Esophagus muscularis mucosa (tissue), 4 donors: Measurements from ENCODE around the gene OR51B2. TPM values are rescaled to one million over a fixed set of nuclear protein-coding genes. Genes with fewer than 3 reads are reported as not detected.

ENCODE experiments used
- DNase-seq: peaks from one replicate; pipeline ENCODE4 v3.0.0-alpha.2; 2017; ENCODE audit errors: extremely low spot score
- H3K27ac ChIP-seq, 4 donors: fragments of 200-600 bp; sonication (generic); replicated peaks in 1 of 4; 1 replicate in 3 of 4; 2 replicates in 1 of 4; pipeline ENCODE4 v1.5.1; 2016 to 2019; ENCODE audit warnings: mild to moderate bottlenecking in 1 of 4
- H3K27me3 ChIP-seq, 4 donors: fragments of 200-600 bp; sonication (generic); one replicate each; pipeline versions ENCODE4 v1.5.1 to v1.6.0; 2016 to 2019
- H3K36me3 ChIP-seq, 4 donors: fragments of 200-600 bp; sonication (generic); one replicate each; pipeline ENCODE4 v1.5.1; 2016 to 2019
- H3K4me1 ChIP-seq, 4 donors: fragments of 200-600 bp; sonication (generic); one replicate each; pipeline ENCODE4 v1.5.1; 2016 to 2019
- H3K4me3 ChIP-seq, 4 donors: fragments of 200-600 bp; sonication (generic); 1 replicate in 2 of 4; 2 replicates in 2 of 4; pipeline ENCODE4 v1.5.1; 2016 to 2019; ENCODE audit warnings: mild to moderate bottlenecking in 4 of 4, moderate library complexity in 1 of 4
- H3K9me3 ChIP-seq, 4 donors: fragments of 200-600 bp; sonication (generic); 1 replicate in 3 of 4; 2 replicates in 1 of 4; pipeline ENCODE4 v1.5.1; 2016 to 2019
- EP300 ChIP-seq: sonication (generic); formaldehyde crosslinking; IDR thresholded peaks from one replicate; pipeline ENCODE4 v1.6.1; 2017; ENCODE audit warnings: antibody characterized with exemption
- POLR2A ChIP-seq: fragments of 450-650 bp; IDR thresholded peaks from one replicate; pipeline ENCODE4 v1.6.1; 2017; ENCODE audit warnings: antibody characterized with exemption, moderate library complexity, mild to moderate bottlenecking, low read depth
- POLR2AphosphoS5 ChIP-seq, 2 donors: sonication (generic); formaldehyde crosslinking; IDR thresholded peaks; one replicate each; pipeline ENCODE4 v1.6.1; 2017; ENCODE audit warnings: antibody characterized with exemption in 2 of 2
- WGBS: methylation state at CpG from one replicate; pipeline ENCODE4 v1.1.5; 2018; 5-methylcytosine and 5-hydroxymethylcytosine counted together
- intact Hi-C: fragments of 100-400 bp; cut with DNase I; formaldehyde crosslinking; loops from one replicate; pipeline ENCODE4 v1.15.1; 2023
- total RNA-seq, 4 donors: library from RNA; depleted of rRNA; stranded (reverse); fragments of >200 nt; gene quantifications; one replicate each; pipeline versions ENCODE4 v1.1.0 to v1.2.1, GENCODE V29; 2016
- TF ChIP-seq, protein P1 (sequence below), 3 experiments: fragments of 200-600 bp in 2 of 3; fragments of 450-650 bp in 1 of 3; sonication (generic) in 2 of 3; IDR thresholded peaks; one replicate each; pipeline ENCODE4 v1.5.1; 2017 to 2019; ENCODE audit warnings: antibody characterized with exemption in 3 of 3, mild to moderate bottlenecking in 2 of 3, moderate library complexity in 1 of 3

Gene OR51B2
- total RNA-seq, 4 donors from 2014 or later, result not detected

- no peak for DNase-seq
- Histone ChIP-seq H3K9me3 (no peaks in the 10 kb centered on the region), H3K27ac (no peak overlapping the region), H3K4me1 (no peaks in the 10 kb centered on the region), H3K4me3 (no peak overlapping the region), H3K27me3 (no peaks in the 10 kb centered on the region), H3K36me3 (no peaks in the 10 kb centered on the region)
- WGBS, result 84% methylated on average over 2 of the region's 2 CpGs
- intact Hi-C loops, result no loop called here
- no peak for TF ChIP-seq POLR2A
Measured at GRCh38 chr11:5307256-5308019, 16.7 kb downstream of the OR51B2 start.

GRCh38 chr11:5304046-5304445 is 20.1 kb downstream of the OR51B2 start:
- H3K4me3 ChIP-seq, result no peak overlapping the region
- intact Hi-C loops, result no loop called here
- 92% methylated on average over 1 of the region's 1 CpG for WGBS
- no peak for DNase-seq
- H3K36me3 ChIP-seq, result no peaks in the 10 kb centered on the region
- no peaks in the 10 kb centered on the region for H3K27me3 ChIP-seq
- no peaks in the 10 kb centered on the region for H3K9me3 ChIP-seq
- no peak overlapping the region for H3K27ac ChIP-seq
- no peaks in the 10 kb centered on the region for H3K4me1 ChIP-seq
- no peak for TF ChIP-seq EP300
- no peak for TF ChIP-seq POLR2AphosphoS5 (IDR thresholded peaks at IDR 0.05)
- TF ChIP-seq POLR2A, result no peak
- TF ChIP-seq, protein P1, sequence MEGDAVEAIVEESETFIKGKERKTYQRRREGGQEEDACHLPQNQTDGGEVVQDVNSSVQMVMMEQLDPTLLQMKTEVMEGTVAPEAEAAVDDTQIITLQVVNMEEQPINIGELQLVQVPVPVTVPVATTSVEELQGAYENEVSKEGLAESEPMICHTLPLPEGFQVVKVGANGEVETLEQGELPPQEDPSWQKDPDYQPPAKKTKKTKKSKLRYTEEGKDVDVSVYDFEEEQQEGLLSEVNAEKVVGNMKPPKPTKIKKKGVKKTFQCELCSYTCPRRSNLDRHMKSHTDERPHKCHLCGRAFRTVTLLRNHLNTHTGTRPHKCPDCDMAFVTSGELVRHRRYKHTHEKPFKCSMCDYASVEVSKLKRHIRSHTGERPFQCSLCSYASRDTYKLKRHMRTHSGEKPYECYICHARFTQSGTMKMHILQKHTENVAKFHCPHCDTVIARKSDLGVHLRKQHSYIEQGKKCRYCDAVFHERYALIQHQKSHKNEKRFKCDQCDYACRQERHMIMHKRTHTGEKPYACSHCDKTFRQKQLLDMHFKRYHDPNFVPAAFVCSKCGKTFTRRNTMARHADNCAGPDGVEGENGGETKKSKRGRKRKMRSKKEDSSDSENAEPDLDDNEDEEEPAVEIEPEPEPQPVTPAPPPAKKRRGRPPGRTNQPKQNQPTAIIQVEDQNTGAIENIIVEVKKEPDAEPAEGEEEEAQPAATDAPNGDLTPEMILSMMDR (IDR thresholded peaks at IDR 0.05), result no peak

DNA sequence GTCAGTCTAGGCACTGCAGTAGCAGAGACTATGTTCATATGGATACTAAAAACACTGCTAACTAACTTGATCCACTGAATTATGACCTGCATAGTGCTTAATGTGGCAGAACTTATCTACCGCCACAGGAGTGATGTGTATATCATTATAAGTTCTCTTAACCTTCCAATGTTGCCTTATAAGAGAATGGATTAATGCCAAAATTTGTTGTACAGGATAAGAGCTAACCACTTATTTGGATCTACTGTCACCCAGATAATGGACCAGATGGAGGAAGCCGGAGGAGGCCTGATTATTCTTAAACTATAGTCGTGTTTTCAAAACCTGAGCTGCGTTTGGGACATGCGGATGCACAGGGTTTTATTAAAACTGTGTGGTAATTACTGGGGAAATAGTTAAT is 20.5 kb downstream of the OR51B2 start:
- Histone ChIP-seq H3K36me3 (no peaks in the 10 kb centered on the region), H3K4me1 (no peaks in the 10 kb centered on the region), H3K4me3 (no peak overlapping the region), H3K27ac (no peak overlapping the region), H3K9me3 (no peaks in the 10 kb centered on the region), H3K27me3 (no peaks in the 10 kb centered on the region)
- intact Hi-C loops, result no loop called here
- no peak for TF ChIP-seq EP300
- TF ChIP-seq, protein P1 (IDR thresholded peaks at IDR 0.05), result no peak
- TF ChIP-seq POLR2AphosphoS5 (IDR thresholded peaks at IDR 0.05), result no peak
- TF ChIP-seq POLR2A, result no peak
- 68% methylated on average over 5 of the region's 5 CpGs for WGBS
- DNase-seq, result no peak

GRCh38 chr11:5301846-5302245 is 22.3 kb downstream of the OR51B2 start, which contains the start of gene OR51B4:
TSS of gene OR51B4 (minus strand) at chr11:5301946. CDS start at chr11:5301946, 0 bp downstream.
- Histone ChIP-seq H3K4me3 (no peak within 1 kb of the TSS), H3K4me1 (no peaks in the 10 kb centered on the region), H3K27ac (no peak within 1 kb of the TSS), H3K9me3 (no peaks in the 10 kb centered on the region), H3K36me3 (no peaks in the 10 kb centered on the region), H3K27me3 (no peaks in the 10 kb centered on the region)
- WGBS, result 88% methylated on average over 2 of the region's 2 CpGs
- TF ChIP-seq POLR2AphosphoS5 (IDR thresholded peaks at IDR 0.05) (no peak), EP300 (no peak), POLR2A (no peak)
- TF ChIP-seq, protein P1 (IDR thresholded peaks at IDR 0.05), result no peak
- intact Hi-C loops, result no loop called here
- no peak for DNase-seq

DNA sequence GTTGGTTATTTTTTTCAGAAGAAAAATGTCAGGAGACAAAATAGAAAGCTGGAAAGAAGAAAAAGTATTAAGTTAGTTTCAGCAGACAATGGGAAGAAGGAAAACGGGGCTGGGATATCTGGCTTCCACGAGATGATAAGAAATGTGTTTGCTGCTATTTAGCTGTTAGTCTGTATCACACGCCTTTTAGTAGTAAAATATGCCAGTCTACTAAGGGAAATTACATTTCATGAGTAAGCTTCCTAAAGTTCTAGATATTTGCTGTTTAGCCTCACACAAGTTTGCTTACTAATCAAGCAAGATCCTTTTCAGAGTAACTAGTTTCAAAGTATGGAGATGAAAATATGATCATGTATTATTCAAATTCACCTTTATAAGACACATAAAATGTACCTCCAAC is 23.8 kb downstream of the OR51B2 start:
- Histone ChIP-seq H3K9me3 (no peaks in the 10 kb centered on the region), H3K4me3 (no peak overlapping the region), H3K27me3 (no peaks in the 10 kb centered on the region), H3K27ac (no peak overlapping the region), H3K4me1 (no peaks in the 10 kb centered on the region), H3K36me3 (no peaks in the 10 kb centered on the region)
- TF ChIP-seq EP300, result no peak
- TF ChIP-seq, protein P1 (IDR thresholded peaks at IDR 0.05), result no peak
- no peak for TF ChIP-seq POLR2AphosphoS5 (IDR thresholded peaks at IDR 0.05)
- no peak for TF ChIP-seq POLR2A
- WGBS, result 63% methylated on average over 3 of the region's 3 CpGs
- intact Hi-C loops, result no loop called here
- DNase-seq, result no peak
